Measurements from ENCODE around the gene CCDC15. TPM values are rescaled to one million over a fixed set of nuclear protein-coding genes. Genes with fewer than 3 reads are reported as not detected.

CCDC15 gene
- total and polyA plus RNA-seq, 2 of the 13 experiments (the other 11 are each of a cell fraction or from before 2014, with no cell fraction given) = 2.2 to 4.6 TPM

Other genes starting within 250 kb of the CCDC15 start
- gene NRGN, start 214.3 kb upstream of the CCDC15 start, total RNA-seq (2016; rRNA removed; fragmentation: Illumina TruSeq; extraction: Trizol) = 0.18 TPM in 1 of 2 replicates, not detected in the other
- gene NRGN, start 214.3 kb upstream of the CCDC15 start, polyA plus RNA-seq (2011; rRNA removed) = 0.12 and 0.22 TPM in 2 replicates
- gene VSIG2, start 201.9 kb upstream of the CCDC15 start, total RNA-seq (2016; rRNA removed; fragmentation: Illumina TruSeq; extraction: Trizol) = 0.46 and 0.80 TPM in 2 replicates
- gene VSIG2, start 201.9 kb upstream of the CCDC15 start, polyA plus RNA-seq (2011; rRNA removed) = 2.7 and 3.5 TPM in 2 replicates
- 0.48 and 1.2 TPM in 2 replicates for gene ESAM, start 191.9 kb upstream of the CCDC15 start, total RNA-seq (2016; rRNA removed; fragmentation: Illumina TruSeq; extraction: Trizol)
- gene ESAM, start 191.9 kb upstream of the CCDC15 start, polyA plus RNA-seq (2011; rRNA removed) = 6.3 and 6.8 TPM in 2 replicates
- 6.8 and 10.1 TPM in 2 replicates for gene MSANTD2, start 153.8 kb upstream of the CCDC15 start, total RNA-seq (2016; rRNA removed; fragmentation: Illumina TruSeq; extraction: Trizol)
- gene MSANTD2, start 153.8 kb upstream of the CCDC15 start, polyA plus RNA-seq (2011; rRNA removed) = 7.5 and 8.7 TPM in 2 replicates
- gene ROBO3, start 88.8 kb upstream of the CCDC15 start, total RNA-seq (2016; rRNA removed; fragmentation: Illumina TruSeq; extraction: Trizol) = 0.07 TPM in 1 of 2 replicates, not detected in the other
- 2.2 and 2.4 TPM in 2 replicates for gene ROBO3, start 88.8 kb upstream of the CCDC15 start, polyA plus RNA-seq (2011; rRNA removed)
- gene ROBO4, start 56.3 kb upstream of the CCDC15 start, total RNA-seq (2016; rRNA removed; fragmentation: Illumina TruSeq; extraction: Trizol) = 0.07 TPM in 1 of 2 replicates, not detected in the other
- 0.47 and 1.1 TPM in 2 replicates for gene ROBO4, start 56.3 kb upstream of the CCDC15 start, polyA plus RNA-seq (2011; rRNA removed)
- not detected in 2 replicates for gene HEPN1, start 35.0 kb upstream of the CCDC15 start, total RNA-seq (2016; rRNA removed; fragmentation: Illumina TruSeq; extraction: Trizol)
- not detected in 2 replicates for gene HEPN1, start 35.0 kb upstream of the CCDC15 start, polyA plus RNA-seq (2011; rRNA removed)
- 58.5 and 66.9 TPM in 2 replicates for gene HEPACAM, start 18.2 kb upstream of the CCDC15 start, total RNA-seq (2016; rRNA removed; fragmentation: Illumina TruSeq; extraction: Trizol)
- gene HEPACAM, start 18.2 kb upstream of the CCDC15 start, polyA plus RNA-seq (2011; rRNA removed) = 74.8 and 121 TPM in 2 replicates
- 1.8 and 4.6 TPM in 2 replicates for gene SLC37A2, start 109.1 kb downstream of the CCDC15 start, total RNA-seq (2016; rRNA removed; fragmentation: Illumina TruSeq; extraction: Trizol)
- 3.8 and 7.1 TPM in 2 replicates for gene SLC37A2, start 109.1 kb downstream of the CCDC15 start, polyA plus RNA-seq (2011; rRNA removed)
- gene TMEM218, start 157.4 kb downstream of the CCDC15 start, total RNA-seq (2016; rRNA removed; fragmentation: Illumina TruSeq; extraction: Trizol) = 14.0 and 14.2 TPM in 2 replicates
- gene TMEM218, start 157.4 kb downstream of the CCDC15 start, polyA plus RNA-seq (2011; rRNA removed) = 10.0 and 11.8 TPM in 2 replicates
- gene PKNOX2, start 210.5 kb downstream of the CCDC15 start, total RNA-seq (2016; rRNA removed; fragmentation: Illumina TruSeq; extraction: Trizol) = not detected in 2 replicates
- not detected in 2 replicates for gene PKNOX2, start 210.5 kb downstream of the CCDC15 start, polyA plus RNA-seq (2011; rRNA removed)

Measured in HepG2 (cell line).